Prostate gland (tissue), 2 donors: Measurements from ENCODE around the gene CDKN1A. TPM values are rescaled to one million over a fixed set of nuclear protein-coding genes. Genes with fewer than 3 reads are reported as not detected.

Source experiments
- DNase-seq: peaks from one replicate; pipeline ENCODE4 v3.0.0-alpha.2; 2019; ENCODE audit warnings: low spot score
- H3K27ac ChIP-seq, 2 donors: fragments of 200-600 bp; sonication (generic); 2 replicates each; pipeline ENCODE4 v1.5.1; 2017 to 2019
- H3K27me3 ChIP-seq: fragments of 200-600 bp; sonication (generic); replicated peaks from 2 replicates; pipeline ENCODE4 v1.5.1; 2019; ENCODE audit not compliant: insufficient read depth
- H3K36me3 ChIP-seq, 2 donors: fragments of 200-600 bp; sonication (generic); 1 replicate in 1 of 2; 2 replicates in 1 of 2; pipeline versions ENCODE4 v1.5.1 to v1.8.1; 2017 to 2019
- H3K4me1 ChIP-seq: fragments of 200-600 bp; sonication (generic); replicated peaks from 2 replicates; pipeline ENCODE4 v1.5.1; 2019
- H3K4me3 ChIP-seq, 2 donors: fragments of 200-600 bp; sonication (generic); 2 replicates each; pipeline ENCODE4 v1.5.1; 2017 to 2019
- H3K9me3 ChIP-seq: fragments of 200-600 bp; sonication (generic); 2 replicates; pipeline ENCODE4 v1.5.1; 2017
- CTCF ChIP-seq, 4 experiments: fragments of 200-600 bp in 2 of 4; fragments of 450-650 bp in 2 of 4; sonication (generic) in 2 of 4; IDR thresholded peaks; 1 replicate in 3 of 4; 2 replicates in 1 of 4; pipeline ENCODE4 v1.5.1; 2016 to 2019; ENCODE audit warnings: antibody characterized with exemption in 4 of 4, mild to moderate bottlenecking in 2 of 4, moderate library complexity in 2 of 4
- POLR2A ChIP-seq: fragments of 450-650 bp; IDR thresholded peaks from one replicate; pipeline ENCODE4 v1.6.1; 2016; ENCODE audit warnings: antibody characterized with exemption, mild to moderate bottlenecking
- POLR2AphosphoS5 ChIP-seq: sonication (generic); formaldehyde crosslinking; IDR thresholded peaks from one replicate; pipeline ENCODE4 v1.6.1; 2017; ENCODE audit warnings: antibody characterized with exemption
- WGBS: methylation state at CpG from one replicate; pipeline ENCODE4 v1.1.5; 2018; 5-methylcytosine and 5-hydroxymethylcytosine counted together
- intact Hi-C: fragments of 100-400 bp; cut with DNase I; formaldehyde crosslinking; loops from one replicate; pipeline ENCODE4 v1.14.2; 2022
- total RNA-seq, 2 donors: library from RNA; depleted of rRNA; stranded (reverse); fragments of >200 nt; gene quantifications; one replicate each; pipeline ENCODE4 v1.1.0, GENCODE V29; 2016

Gene CDKN1A
- total RNA-seq, 2 donors from 2014 or later = 69.7 to 148 TPM

- Histone ChIP-seq H3K27me3 (no peaks in the 10 kb centered on the region), H3K36me3 (peaks cover 3 to 14% of the 10 kb centered on the region in 2 donors), H3K4me1 (no peaks in the 10 kb centered on the region), H3K4me3 (no peak overlapping the region), H3K27ac (no peak overlapping the region), H3K9me3 (no peaks in the 10 kb centered on the region)
- intact Hi-C loops = loop anchor here (5.0 kb wide), 1 partner anchor 73 kb away; no protein-coding TSS in a partner anchor
- no peak for TF ChIP-seq POLR2AphosphoS5
- TF ChIP-seq POLR2A = no peak
- no peak for TF ChIP-seq CTCF (IDR thresholded peaks at IDR 0.05)
- WGBS = 95% methylated on average over 29 of the region's 29 CpGs
- no peak for DNase-seq
Measured at GRCh38 chr6:36683656-36684446, 5.3 kb downstream of the CDKN1A start.

GRCh38 chr6:36684447-36684812, 5.9 kb downstream of the CDKN1A start:
- DNase-seq = no peak
- H3K4me3 ChIP-seq = no peak overlapping the region
- no peaks in the 10 kb centered on the region for H3K27me3 ChIP-seq
- peaks cover 3 to 14% of the 10 kb centered on the region in 2 donors for H3K36me3 ChIP-seq
- H3K27ac ChIP-seq = no peak overlapping the region
- intact Hi-C loops = loop anchor here (5.0 kb wide), 1 partner anchor 73 kb away; no protein-coding TSS in a partner anchor
- TF ChIP-seq POLR2A = no peak
- no peak for TF ChIP-seq POLR2AphosphoS5
- no peak for TF ChIP-seq CTCF (IDR thresholded peaks at IDR 0.05)
- H3K4me1 ChIP-seq = no peaks in the 10 kb centered on the region
- no peaks in the 10 kb centered on the region for H3K9me3 ChIP-seq
- WGBS = 96% methylated on average over 6 of the region's 6 CpGs

GRCh38 chr6:36685166-36685924, 6.8 kb downstream of the CDKN1A start:
- WGBS = 85% methylated on average over 20 of the region's 20 CpGs
- H3K9me3 ChIP-seq = no peaks in the 10 kb centered on the region
- TF ChIP-seq POLR2AphosphoS5 = no peak
- TF ChIP-seq CTCF (IDR thresholded peaks at IDR 0.05) = no peak
- no peak for TF ChIP-seq POLR2A
- H3K4me3 ChIP-seq = no peak overlapping the region
- H3K4me1 ChIP-seq = no peaks in the 10 kb centered on the region
- intact Hi-C loops = no loop called here
- no peak for DNase-seq
- H3K36me3 ChIP-seq = peaks cover 3 to 14% of the 10 kb centered on the region in 2 donors
- no peak overlapping the region for H3K27ac ChIP-seq
- H3K27me3 ChIP-seq = no peaks in the 10 kb centered on the region

- TF ChIP-seq CTCF (IDR thresholded peaks at IDR 0.05) (no peak), POLR2AphosphoS5 (no peak), POLR2A (no peak)
- Histone ChIP-seq H3K4me1 (no peaks in the 10 kb centered on the region), H3K4me3 (no peak overlapping the region), H3K27me3 (no peaks in the 10 kb centered on the region), H3K9me3 (no peaks in the 10 kb centered on the region), H3K36me3 (peaks cover 3 to 14% of the 10 kb centered on the region in 2 donors), H3K27ac (no peak overlapping the region)
- intact Hi-C loops = no loop called here
- WGBS = 83% methylated on average over 11 of the region's 11 CpGs
- DNase-seq = no peak
Measured at GRCh38 chr6:36685926-36686667, 7.6 kb downstream of the CDKN1A start.
